OCI-LY1 (cell line): Measurements from ENCODE around the gene CDH23.

Source experiments
- H2AFZ ChIP-seq: fragments of 200-600 bp; sonication (generic), shearing (Covaris generic); 2 replicates; pipeline ENCODE4 v1.6.0; 2014; ENCODE audit warnings: antibody characterized with exemption, mild to moderate bottlenecking, low read length
- H3F3A ChIP-seq: fragments of 200-600 bp; sonication (generic), shearing (Covaris generic); 2 replicates; pipeline ENCODE4 v1.6.0; 2014; ENCODE audit warnings: mild to moderate bottlenecking, antibody characterized with exemption, low read length, moderate library complexity; ENCODE audit not compliant: insufficient read depth
- H3K27ac ChIP-seq: fragments of 200-600 bp; sonication (generic); 2 replicates; pipeline ENCODE4 v1.5.1; 2014; ENCODE audit warnings: low read length, mixed run types, mild to moderate bottlenecking, low read depth; ENCODE audit not compliant: poor library complexity, severe bottlenecking
- H3K27me3 ChIP-seq: fragments of 200-600 bp; sonication (generic); 2 replicates; pipeline ENCODE4 v1.6.0; 2014; ENCODE audit warnings: antibody characterized with exemption, mild to moderate bottlenecking, low read length, moderate library complexity; ENCODE audit not compliant: insufficient read depth
- H3K36me3 ChIP-seq: fragments of 200-600 bp; sonication (generic); 2 replicates; pipeline ENCODE4 v1.6.1; 2014; ENCODE audit warnings: mild to moderate bottlenecking, antibody characterized with exemption, low read length, moderate library complexity, mixed read lengths; ENCODE audit not compliant: insufficient read depth
- H3K4me1 ChIP-seq: fragments of 200-600 bp; sonication (generic); 2 replicates; pipeline ENCODE4 v1.5.1; 2014; ENCODE audit warnings: mild to moderate bottlenecking, low read length, moderate library complexity; ENCODE audit not compliant: insufficient read depth, severe bottlenecking
- H3K4me2 ChIP-seq: fragments of 200-600 bp; sonication (generic), shearing (Covaris generic); 2 replicates; pipeline ENCODE4 v1.6.1; 2014; ENCODE audit warnings: low read length
- H3K4me3 ChIP-seq: fragments of 200-600 bp; sonication (generic); 2 replicates; pipeline ENCODE4 v1.5.1; 2014; ENCODE audit warnings: low read length, low read depth, mild to moderate bottlenecking, mixed read lengths; ENCODE audit not compliant: poor library complexity, severe bottlenecking
- H3K79me2 ChIP-seq: fragments of 200-600 bp; shearing (Covaris generic); 2 replicates; pipeline ENCODE4 v1.6.1; 2016; ENCODE audit warnings: mixed run types, low read length, mixed read lengths; ENCODE audit not compliant: insufficient read depth
- H3K9ac ChIP-seq: fragments of 200-600 bp; sonication (generic), shearing (Covaris generic); 2 replicates; pipeline ENCODE4 v1.6.1; 2014; ENCODE audit warnings: mild to moderate bottlenecking, low read length, mixed read lengths
- H3K9me2 ChIP-seq: fragments of 200-600 bp; sonication (generic), shearing (Covaris generic); 2 replicates; pipeline ENCODE4 v1.6.1; 2014; ENCODE audit warnings: low read depth, mild to moderate bottlenecking, low read length, mixed read lengths
- H3K9me3 ChIP-seq: fragments of 200-600 bp; shearing (Covaris generic); 2 replicates; pipeline ENCODE4 v1.6.1; 2014; ENCODE audit warnings: low read length, mixed read lengths
- H4K20me1 ChIP-seq: fragments of 200-600 bp; sonication (generic), shearing (Covaris generic); 2 replicates; pipeline ENCODE4 v1.6.0; 2016; ENCODE audit warnings: mild to moderate bottlenecking, low read length; ENCODE audit not compliant: insufficient read depth
- CTCF ChIP-seq: fragments of 200-600 bp; sonication (generic), shearing (Covaris generic); IDR thresholded peaks from 2 replicates; pipeline ENCODE4 v1.5.1; 2017; ENCODE audit warnings: mild to moderate bottlenecking, antibody characterized with exemption, low read length, moderate library complexity, mixed read lengths
- EZH2 ChIP-seq: fragments of 200-600 bp; sonication (generic), shearing (Covaris generic); IDR thresholded peaks from 2 replicates; pipeline ENCODE4 v1.8.0; 2017; ENCODE audit warnings: borderline replicate concordance, mixed run types, mild to moderate bottlenecking, antibody characterized with exemption, low read length, moderate library complexity, mixed read lengths

Gene CDH23

GRCh38 chr10:71842422-71842821 lies 445.7 kb downstream of the CDH23 start:
- Histone ChIP-seq H3K79me2 (peaks cover 70% of the 10 kb centered on the region), H3F3A (no peaks in the 10 kb centered on the region), H4K20me1 (no peaks in the 10 kb centered on the region), H3K4me1 (peaks cover 57% of the 10 kb centered on the region), H3K4me2 (no peak overlapping the region), H3K27me3 (no peaks in the 10 kb centered on the region), H3K36me3 (peaks cover 5% of the 10 kb centered on the region; the same call in 1 of the 2 replicates), H3K4me3 (no peak overlapping the region), H2AFZ (no peak overlapping the region), H3K27ac (no peak overlapping the region), H3K9me2 (no peaks in the 10 kb centered on the region), H3K9ac (no peak overlapping the region), H3K9me3 (no peaks in the 10 kb centered on the region)
- TF ChIP-seq EZH2 (no peak), CTCF (no peak)

GRCh38 chr10:71842856-71843686 lies 446.4 kb downstream of the CDH23 start:
- Histone ChIP-seq H3K79me2 (peaks cover 71% of the 10 kb centered on the region), H2AFZ (no peak overlapping the region), H3K9ac (no peak overlapping the region), H3K4me3 (no peak overlapping the region), H3K9me3 (no peaks in the 10 kb centered on the region), H3K4me2 (peak overlapping the region; percentile 22; the same call in 1 of the 2 replicates), H3K9me2 (no peaks in the 10 kb centered on the region), H3F3A (no peaks in the 10 kb centered on the region), H3K27me3 (no peaks in the 10 kb centered on the region), H3K36me3 (peaks cover 5% of the 10 kb centered on the region; the same call in 1 of the 2 replicates), H3K27ac (no peak overlapping the region), H3K4me1 (peaks cover 56% of the 10 kb centered on the region), H4K20me1 (no peaks in the 10 kb centered on the region)
- TF ChIP-seq CTCF = no peak
- no peak for TF ChIP-seq EZH2

- TF ChIP-seq CTCF (no peak), EZH2 (no peak)
- Histone ChIP-seq H3K9me3 (no peaks in the 10 kb centered on the region), H3K9ac (no peak overlapping the region), H3F3A (no peaks in the 10 kb centered on the region), H2AFZ (no peak overlapping the region), H3K36me3 (peaks cover 8% of the 10 kb centered on the region; the same call in 1 of the 2 replicates), H3K9me2 (no peaks in the 10 kb centered on the region), H3K4me1 (peaks cover 56% of the 10 kb centered on the region), H3K4me3 (no peak overlapping the region), H3K27ac (no peak overlapping the region), H3K79me2 (peaks cover 81% of the 10 kb centered on the region), H3K4me2 (no peak overlapping the region), H3K27me3 (no peaks in the 10 kb centered on the region), H4K20me1 (no peaks in the 10 kb centered on the region)
These were observed 447.4 kb downstream of the CDH23 start for GRCh38 chr10:71844084-71844483.
